Retina (tissue), 1 donor: ENCODE results near the gene RUFY2.
"Not testable (repeated sequence)": the region's sequence is repeated elsewhere in the genome, so short reads cannot be mapped to it uniquely, and the experiment has no call there.

ENCODE experiments used
- DNase-seq: peaks from one replicate; pipeline ENCODE4 v3.0.0-alpha.2; 2016

Gene RUFY2

DNA sequence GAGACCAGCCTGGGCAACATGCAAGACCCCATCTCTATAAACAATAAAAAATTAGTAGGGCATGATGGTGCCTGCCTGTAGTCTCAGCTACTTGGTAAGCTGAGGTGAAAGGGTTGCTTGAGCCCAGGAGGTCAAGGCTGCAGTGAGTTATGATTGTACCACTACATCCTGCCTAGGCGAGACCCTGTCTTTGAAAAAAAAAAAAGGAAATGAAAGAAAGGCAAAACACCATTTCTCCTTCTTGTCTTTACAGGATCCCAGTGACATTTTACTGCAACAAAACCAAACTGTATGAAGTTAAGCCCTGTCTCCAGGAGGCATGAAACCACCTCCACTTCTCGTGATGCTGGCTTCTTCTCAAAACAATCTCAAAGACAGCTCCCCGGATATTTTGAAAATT lies 44.5 kb downstream of the RUFY2 start:
- no peak for DNase-seq

DNA sequence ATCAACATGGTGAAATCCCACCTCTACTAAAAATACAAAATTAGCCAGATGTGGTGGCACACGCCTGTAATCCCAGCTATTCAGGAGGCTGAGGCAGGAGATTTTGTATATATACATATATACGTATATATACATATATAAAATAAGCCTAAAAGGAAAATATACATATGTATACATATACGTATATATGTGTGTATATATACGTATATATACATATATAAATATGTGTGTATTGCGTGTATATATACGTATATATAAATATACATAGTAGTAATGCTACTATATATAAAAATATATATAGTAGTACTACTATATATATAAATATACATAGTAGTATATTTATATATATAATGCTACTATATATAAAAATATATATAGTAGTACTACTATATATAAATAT lies 47.9 kb downstream of the RUFY2 start:
- no peak for DNase-seq

DNA sequence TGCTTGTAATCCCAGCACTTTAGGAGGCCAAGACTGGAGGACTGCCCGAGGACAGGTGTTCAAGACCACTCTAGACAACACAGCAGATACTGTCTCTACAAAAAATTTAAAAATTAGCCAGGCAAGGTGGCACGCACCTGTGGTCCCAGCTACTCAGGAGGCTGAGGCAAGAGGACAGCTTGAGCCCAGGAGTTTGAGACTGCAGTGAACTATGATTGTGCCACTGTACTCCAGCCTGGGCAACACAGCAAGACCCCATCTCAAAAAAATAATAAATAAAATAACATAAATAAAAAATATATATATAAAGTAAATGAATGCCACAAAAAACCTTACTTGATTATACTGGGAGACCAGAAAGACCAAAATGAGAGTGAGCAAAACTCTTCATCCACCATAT lies 53.5 kb downstream of the RUFY2 start:
- DNase-seq, result no peak

DNA sequence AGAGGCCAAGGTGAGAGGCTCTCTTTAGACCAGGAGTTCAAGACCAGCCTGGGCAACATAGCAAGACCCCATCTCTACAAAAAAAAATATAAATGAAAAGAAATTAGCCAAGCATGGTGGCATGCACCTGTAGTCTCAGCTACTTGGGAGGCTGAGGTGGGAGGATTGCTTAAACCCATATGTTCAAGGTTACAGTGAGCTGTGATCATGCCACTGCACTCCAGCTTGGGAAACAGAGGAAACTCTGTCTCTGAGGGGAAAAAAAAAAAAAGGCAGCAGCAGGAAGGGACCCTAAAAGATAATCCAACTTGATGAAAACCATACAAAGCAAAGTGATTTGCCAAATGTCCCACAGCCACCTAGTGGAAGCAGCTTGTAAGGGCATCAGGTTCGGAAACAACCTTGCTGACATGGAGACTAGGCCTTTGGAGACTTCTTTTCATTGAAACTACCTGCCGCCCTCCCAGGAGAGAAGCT lies 58.8 kb downstream of the RUFY2 start:
- DNase-seq, result peak; percentile 51

GRCh38 chr10:68346774-68347173 lies 60.3 kb downstream of the RUFY2 start:
- DNase-seq, result no peak

DNA sequence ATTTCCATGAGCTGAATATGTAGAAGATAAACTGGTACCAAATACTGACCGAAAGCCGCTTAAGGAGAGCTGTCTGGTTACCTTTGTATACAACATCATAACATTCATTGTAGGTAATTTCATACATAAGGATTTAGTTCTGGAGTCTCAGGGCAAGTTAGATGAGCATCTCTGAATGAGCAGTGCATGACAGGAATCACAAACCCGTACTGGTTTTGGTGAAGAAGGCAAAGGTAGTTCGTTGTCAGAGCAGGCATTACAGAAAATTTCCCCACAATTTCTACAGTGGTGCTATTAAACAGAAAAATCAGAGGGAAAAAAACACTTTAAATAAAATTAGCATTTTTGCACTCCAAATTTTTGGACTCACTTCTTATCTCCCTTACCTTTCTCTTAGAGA lies 61.5 kb downstream of the RUFY2 start:
- DNase-seq, result no peak

DNA sequence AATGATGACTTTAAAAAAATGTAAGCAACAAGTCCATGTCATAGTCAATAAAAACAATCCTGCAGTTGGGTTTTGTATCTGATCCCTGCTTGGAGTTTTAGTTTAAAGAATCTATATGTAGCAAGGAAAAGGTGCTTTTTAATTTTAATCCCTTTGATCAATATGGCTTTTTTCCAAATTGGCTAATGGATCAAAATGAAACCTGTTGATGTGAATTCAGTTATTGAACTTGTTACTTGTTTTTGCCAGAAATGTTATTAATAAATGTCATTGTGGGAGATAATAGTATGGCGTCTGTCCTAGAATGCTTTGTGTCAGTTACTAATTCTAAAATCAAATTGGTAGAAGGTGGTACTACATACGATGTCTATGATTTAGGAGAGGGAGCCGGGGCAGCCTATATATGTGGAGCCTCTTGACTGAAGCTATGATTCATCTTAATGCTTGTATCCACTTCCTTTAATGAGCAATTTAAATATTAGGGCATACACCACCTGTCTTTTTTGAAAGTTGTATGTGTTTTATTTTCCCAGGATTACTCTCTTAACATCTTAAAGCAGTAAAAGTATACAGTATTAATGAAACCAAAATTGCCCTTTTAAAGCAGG lies 64.1 kb downstream of the RUFY2 start:
- DNase-seq, result no peak

DNA sequence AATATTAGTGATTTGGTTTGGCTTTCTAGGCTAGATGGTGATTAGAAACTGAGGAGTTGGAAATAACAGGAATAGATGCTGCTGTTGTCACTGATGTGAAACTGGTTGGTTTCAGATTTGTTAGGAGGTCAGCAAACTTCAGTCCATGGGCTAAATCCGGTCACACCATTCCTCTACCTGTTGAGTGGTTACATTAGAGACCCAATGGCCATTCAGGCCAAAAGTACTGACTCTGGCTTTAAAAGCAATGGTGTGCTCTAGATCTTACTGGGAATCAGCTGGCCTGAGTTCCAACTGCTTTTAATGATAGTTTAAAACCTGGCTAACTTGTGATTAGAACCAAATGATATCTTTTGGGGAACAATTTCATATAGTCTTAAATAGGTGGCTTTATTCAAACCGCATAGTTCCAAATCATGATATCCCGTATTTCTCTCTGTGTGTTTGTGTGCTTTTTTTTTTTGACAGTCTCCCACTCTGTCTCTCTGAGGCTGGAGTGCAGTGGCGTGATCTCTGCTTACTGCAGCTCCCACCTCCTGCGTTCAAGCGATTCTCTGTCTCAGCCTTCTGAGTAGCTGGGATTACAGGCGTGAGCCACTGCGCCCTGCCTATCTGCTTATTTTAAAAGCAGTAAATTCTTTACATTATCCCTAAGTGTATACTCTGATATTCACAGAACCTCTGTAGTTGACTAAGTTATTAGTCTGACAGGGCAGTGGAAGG lies 66.6 kb downstream of the RUFY2 start:
- no peak for DNase-seq

GRCh38 chr10:68336754-68337351 lies 70.2 kb downstream of the RUFY2 start:
- no peak for DNase-seq

GRCh38 chr10:68334672-68335467 lies 72.2 kb downstream of the RUFY2 start:
- no peak for DNase-seq

DNA sequence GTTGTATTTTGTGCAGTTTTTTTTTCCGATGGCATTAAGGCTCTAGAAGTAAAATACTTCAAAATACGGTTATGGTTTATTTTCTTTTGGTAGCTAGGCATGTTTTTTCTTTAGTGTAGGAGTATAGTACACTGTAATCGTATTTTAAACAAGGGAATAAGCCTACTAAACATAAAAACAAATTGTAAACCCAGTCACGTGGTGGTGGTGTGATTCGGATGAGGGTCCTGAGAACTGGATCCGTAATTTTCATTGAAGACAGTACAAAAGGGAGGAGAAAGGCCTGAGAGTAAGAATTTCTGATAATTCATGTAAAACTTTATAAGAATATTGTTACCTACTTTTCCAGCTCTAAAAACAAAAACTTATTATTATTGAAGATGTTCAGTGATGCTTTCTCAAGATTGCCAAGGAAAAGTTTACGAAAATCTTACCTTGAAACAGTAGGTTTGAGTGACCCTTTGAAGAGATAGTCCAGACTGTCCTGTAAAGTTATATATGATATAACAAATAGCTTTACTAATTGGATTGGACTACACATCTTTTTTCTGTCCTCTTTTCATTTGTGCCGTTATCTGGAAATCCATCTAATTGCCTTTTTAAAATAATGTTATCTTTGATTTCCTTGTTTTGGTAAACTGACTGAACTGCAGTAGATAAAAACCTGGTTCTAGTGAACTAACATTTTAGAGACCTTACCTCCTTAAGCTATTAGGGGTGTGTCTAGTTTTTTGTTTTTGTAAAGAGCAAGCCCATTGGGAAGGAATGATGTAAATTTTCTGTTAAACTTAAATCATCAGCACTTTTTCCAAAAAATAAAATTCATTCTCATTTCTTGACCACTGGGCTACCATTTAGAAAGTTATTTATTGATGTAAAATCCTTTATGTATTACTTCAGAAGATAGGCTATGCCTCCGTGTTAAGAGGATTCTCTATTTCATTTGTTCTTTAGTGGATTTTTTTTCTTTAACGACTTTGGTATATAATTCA lies 73.3 kb downstream of the RUFY2 start:
- no peak for DNase-seq

DNA sequence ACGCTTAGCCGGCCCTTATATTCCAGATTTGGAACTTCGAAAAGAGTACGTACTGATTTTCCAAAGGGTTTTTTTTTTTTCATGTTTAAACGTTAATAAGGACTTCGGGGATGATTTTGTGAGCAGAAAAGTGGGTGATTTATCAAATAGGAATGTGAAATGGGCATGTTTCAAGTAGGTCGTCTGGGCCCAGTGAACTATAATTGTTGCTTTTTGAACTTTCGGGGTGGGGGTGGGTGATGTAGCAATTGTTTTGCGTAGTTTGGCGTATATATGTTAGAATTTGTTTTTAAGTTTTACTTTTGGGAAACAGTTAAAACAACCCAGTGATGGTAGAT lies 74.0 kb downstream of the RUFY2 start:
- no peak for DNase-seq

DNA sequence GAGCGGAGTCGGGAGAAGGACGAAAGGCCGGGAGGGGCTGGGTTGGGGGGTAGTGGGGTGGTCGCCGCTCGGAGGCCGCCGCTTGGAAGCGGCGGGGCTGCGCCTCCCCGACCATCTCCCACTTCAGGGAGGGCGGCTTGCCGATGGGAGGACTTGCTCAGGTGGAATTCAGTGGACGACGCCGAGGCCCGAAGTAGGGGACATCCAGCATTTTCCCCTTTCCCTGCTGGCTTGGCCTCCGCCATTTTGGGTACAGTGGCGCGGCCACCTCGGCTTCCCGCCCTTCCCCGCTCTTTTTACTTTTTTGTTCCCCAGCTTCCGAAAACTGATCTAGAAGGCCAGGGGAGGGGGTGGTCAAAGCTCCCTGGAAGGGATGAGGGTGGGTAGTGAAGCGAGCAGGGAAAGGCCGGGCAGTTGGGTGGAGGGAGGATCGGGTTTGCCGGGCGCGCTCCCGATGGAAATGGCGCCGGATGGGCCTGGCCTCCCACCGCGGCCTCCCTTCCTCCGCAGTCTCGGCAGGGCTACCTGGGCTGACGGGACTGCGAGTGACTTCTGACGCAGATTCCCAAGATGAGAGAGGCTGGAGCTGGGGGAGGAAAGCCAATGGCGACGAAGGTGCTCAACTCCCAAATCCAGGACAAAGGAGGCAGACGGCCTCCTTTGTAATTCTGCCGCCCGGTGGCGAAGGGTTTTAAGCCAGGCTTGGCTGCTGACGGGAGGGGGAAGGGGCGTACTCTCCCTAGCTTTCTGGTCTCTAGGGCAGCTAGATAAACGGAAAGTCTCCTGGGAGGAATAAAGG lies 74.6 kb downstream of the RUFY2 start, which contains the start of gene PBLD:
Gene PBLD (minus strand): TSS at position 670 of the 799 bp plus-strand sequence. CDS start 26,084 bp downstream, outside the sequence.
- DNase-seq, result peak; percentile 93

- DNase-seq, result peak; percentile 99
These were observed 75.4 kb downstream of the RUFY2 start, which contains the start of gene HNRNPH3 for GRCh38 chr10:68331455-68332258. HNRNPH3 (plus strand) TSS chr10:68332064; CDS start chr10:68337222, 5,158 bp downstream.

DNA sequence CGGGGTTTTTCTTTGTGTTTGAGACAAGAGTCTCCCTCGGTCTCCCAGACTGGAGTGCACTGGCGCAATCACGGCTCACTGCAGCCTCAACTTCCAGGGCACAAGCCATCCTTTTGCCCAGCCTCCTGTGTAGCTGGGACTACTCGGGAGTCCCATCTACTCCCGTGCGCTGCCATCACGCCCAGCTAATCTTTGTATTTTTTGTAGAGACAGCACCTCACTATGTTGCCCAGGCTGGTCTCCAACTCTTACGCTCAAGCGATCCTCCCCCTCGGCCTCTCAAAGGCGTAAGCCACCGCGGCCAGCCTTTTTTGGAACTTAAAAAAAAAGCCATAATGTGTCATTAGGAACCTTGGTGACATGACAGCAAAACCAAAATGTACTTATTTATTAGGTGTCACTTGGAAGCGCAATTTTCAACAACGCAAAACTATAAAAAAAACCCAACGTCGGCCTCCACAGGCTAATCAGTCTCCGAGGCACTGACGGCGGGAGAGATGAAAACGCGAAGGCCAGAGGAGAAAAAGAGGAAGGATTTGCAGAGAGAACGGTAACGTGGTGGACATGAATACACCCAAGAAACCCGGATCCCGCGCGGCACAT lies 76.1 kb downstream of the RUFY2 start:
- DNase-seq, result no peak

- no peak for DNase-seq
These were observed 77.6 kb downstream of the RUFY2 start for GRCh38 chr10:68329506-68329861.

- DNase-seq, result peak; percentile 70
These were observed 78.9 kb downstream of the RUFY2 start for GRCh38 chr10:68327889-68328786.

DNA sequence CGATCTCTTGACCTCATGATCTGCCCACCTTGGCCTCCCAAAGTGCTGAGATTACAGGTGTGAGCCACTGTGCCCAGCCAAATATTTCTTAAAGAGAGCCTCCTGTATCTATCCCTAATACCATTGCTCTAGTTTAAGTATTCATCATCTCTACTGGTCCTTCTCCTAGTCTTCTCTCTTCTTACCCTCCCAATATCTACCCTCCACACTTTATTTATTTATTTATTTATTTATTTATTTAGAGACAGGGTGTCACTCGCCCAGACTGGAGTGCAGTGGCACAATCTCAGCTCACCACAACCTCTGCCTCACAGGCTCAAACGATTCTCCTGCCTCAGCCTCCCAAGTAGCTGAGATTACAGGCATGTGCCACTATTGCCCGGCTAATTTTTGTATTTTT lies 82.7 kb downstream of the RUFY2 start:
- DNase-seq, result not testable (repeated sequence)
